Uterus (tissue), 2 donors: ENCODE measurements around the gene ANKRD23.
"Not testable (repeated sequence)": the region's sequence is repeated elsewhere in the genome, so short reads cannot be mapped to it uniquely, and the experiment has no call there.

Source experiments
- CTCF ChIP-seq, 4 experiments: fragments of 200-600 bp in 2 of 4; fragments of 450-650 bp in 2 of 4; sonication (generic) in 2 of 4; IDR thresholded peaks; one replicate each; pipeline ENCODE4 v1.5.1; 2016 to 2019; ENCODE audit warnings: antibody characterized with exemption in 4 of 4, mild to moderate bottlenecking in 2 of 4, moderate library complexity in 1 of 4
- POLR2A ChIP-seq, 2 donors: fragments of 450-650 bp; IDR thresholded peaks; one replicate each; pipeline ENCODE4 v1.6.1; 2016; ENCODE audit warnings: antibody characterized with exemption in 2 of 2, mild to moderate bottlenecking in 1 of 2, moderate library complexity in 1 of 2

DNA sequence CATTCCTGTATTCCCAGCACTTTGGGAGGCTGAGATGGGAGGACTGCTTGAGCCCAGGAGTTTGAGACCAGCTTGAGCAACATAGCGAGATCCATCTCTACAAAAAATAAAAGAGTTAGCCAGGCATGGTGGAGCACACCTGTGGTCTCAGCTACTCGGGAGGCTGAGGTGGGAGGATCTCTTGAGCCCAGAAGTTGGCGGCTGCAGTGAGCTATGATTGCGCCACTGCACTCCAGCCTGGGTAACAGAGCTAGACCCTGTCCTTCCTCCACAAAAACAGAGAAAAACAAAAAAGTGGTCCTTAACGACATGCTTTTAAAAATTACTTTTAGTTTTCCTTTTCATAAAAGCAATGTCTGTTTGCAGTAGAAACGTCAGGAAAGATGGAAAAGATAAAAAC lies 47.3 kb downstream of the ANKRD23 start:
- not testable (repeated sequence) for TF ChIP-seq CTCF, POLR2A (IDR thresholded peaks at IDR 0.05)
